ENCODE results near the gene PPP3CA.

The PPP3CA gene

GRCh38 chr4:101081695-101082369, 265.5 kb downstream of the PPP3CA start:
- H3K27ac Mint-ChIP-seq = no peak overlapping the region
- no peaks in the 10 kb centered on the region for H3K27me3 Mint-ChIP-seq
- H3K9me3 Mint-ChIP-seq = no peaks in the 10 kb centered on the region
- H3K4me3 Mint-ChIP-seq = no peak overlapping the region
- peaks cover 30% of the 10 kb centered on the region for H3K36me3 Mint-ChIP-seq
- no peaks in the 10 kb centered on the region for H3K4me1 Mint-ChIP-seq

- H3K4me1 Mint-ChIP-seq = no peaks in the 10 kb centered on the region
- no peak overlapping the region for H3K4me3 Mint-ChIP-seq
- H3K36me3 Mint-ChIP-seq = peaks cover 30% of the 10 kb centered on the region
- H3K9me3 Mint-ChIP-seq = no peaks in the 10 kb centered on the region
- H3K27me3 Mint-ChIP-seq = no peaks in the 10 kb centered on the region
- H3K27ac Mint-ChIP-seq = no peak overlapping the region
Observed at GRCh38 chr4:101081166-101081565, 266.2 kb downstream of the PPP3CA start.

- Mint-ChIP-seq H3K36me3 (peaks cover 29% of the 10 kb centered on the region), H3K27ac (no peak overlapping the region), H3K4me1 (peaks cover 6% of the 10 kb centered on the region)
Observed at GRCh38 chr4:101078950-101079349, 268.4 kb downstream of the PPP3CA start.

GRCh38 chr4:101076032-101076431, 271.3 kb downstream of the PPP3CA start:
- no peak overlapping the region for H3K4me3 Mint-ChIP-seq
- no peak overlapping the region for H3K27ac Mint-ChIP-seq
- no peaks in the 10 kb centered on the region for H3K27me3 Mint-ChIP-seq
- peaks cover 12% of the 10 kb centered on the region for H3K36me3 Mint-ChIP-seq
- no peaks in the 10 kb centered on the region for H3K9me3 Mint-ChIP-seq
- H3K4me1 Mint-ChIP-seq = peaks cover 6% of the 10 kb centered on the region

More at GRCh38 chr4:101078950-101079349, 268.4 kb downstream of the PPP3CA start:
- H3K9me3 Mint-ChIP-seq = no peaks in the 10 kb centered on the region
- no peak overlapping the region for H3K4me3 Mint-ChIP-seq
- no peaks in the 10 kb centered on the region for H3K27me3 Mint-ChIP-seq

GRCh38 chr4:101075536-101075935, 271.8 kb downstream of the PPP3CA start:
- H3K36me3 Mint-ChIP-seq = peaks cover 10% of the 10 kb centered on the region
- no peak overlapping the region for H3K27ac Mint-ChIP-seq
- H3K27me3 Mint-ChIP-seq = no peaks in the 10 kb centered on the region
- H3K9me3 Mint-ChIP-seq = no peaks in the 10 kb centered on the region
- H3K4me1 Mint-ChIP-seq = peaks cover 6% of the 10 kb centered on the region
- H3K4me3 Mint-ChIP-seq = no peak overlapping the region

- H3K4me3 Mint-ChIP-seq = no peak overlapping the region
- no peaks in the 10 kb centered on the region for H3K27me3 Mint-ChIP-seq
- H3K9me3 Mint-ChIP-seq = no peaks in the 10 kb centered on the region
- H3K4me1 Mint-ChIP-seq = peaks cover 6% of the 10 kb centered on the region
- no peak overlapping the region for H3K27ac Mint-ChIP-seq
- H3K36me3 Mint-ChIP-seq = peaks cover 11% of the 10 kb centered on the region
Observed at GRCh38 chr4:101074326-101074725, 273.0 kb downstream of the PPP3CA start.

- Mint-ChIP-seq H3K9me3 (no peaks in the 10 kb centered on the region), H3K27ac (no peak overlapping the region), H3K27me3 (no peaks in the 10 kb centered on the region), H3K36me3 (peaks cover 13% of the 10 kb centered on the region), H3K4me3 (no peak overlapping the region), H3K4me1 (peaks cover 6% of the 10 kb centered on the region)
Observed at GRCh38 chr4:101071241-101071640, 276.1 kb downstream of the PPP3CA start.

- Mint-ChIP-seq H3K27me3 (no peaks in the 10 kb centered on the region), H3K36me3 (peaks cover 8% of the 10 kb centered on the region), H3K27ac (no peak overlapping the region), H3K4me3 (no peak overlapping the region), H3K9me3 (no peaks in the 10 kb centered on the region), H3K4me1 (no peaks in the 10 kb centered on the region)
Observed at GRCh38 chr4:101068115-101068514, 279.2 kb downstream of the PPP3CA start.

- no peak overlapping the region for H3K4me3 Mint-ChIP-seq
- H3K9me3 Mint-ChIP-seq = no peaks in the 10 kb centered on the region
- H3K27me3 Mint-ChIP-seq = no peaks in the 10 kb centered on the region
- H3K4me1 Mint-ChIP-seq = no peaks in the 10 kb centered on the region
- peaks cover 8% of the 10 kb centered on the region for H3K36me3 Mint-ChIP-seq
- H3K27ac Mint-ChIP-seq = no peak overlapping the region
Observed at GRCh38 chr4:101067383-101067782, 279.9 kb downstream of the PPP3CA start.

- Mint-ChIP-seq H3K27ac (no peak overlapping the region), H3K9me3 (no peaks in the 10 kb centered on the region)
Observed at GRCh38 chr4:101066626-101067170, 280.6 kb downstream of the PPP3CA start.

GRCh38 chr4:101065935-101066485, 281.3 kb downstream of the PPP3CA start:
- no peaks in the 10 kb centered on the region for H3K27me3 Mint-ChIP-seq
- H3K4me1 Mint-ChIP-seq = no peaks in the 10 kb centered on the region
- peaks cover 7% of the 10 kb centered on the region for H3K36me3 Mint-ChIP-seq
- H3K4me3 Mint-ChIP-seq = no peak overlapping the region
- H3K27ac Mint-ChIP-seq = no peak overlapping the region
- H3K9me3 Mint-ChIP-seq = no peaks in the 10 kb centered on the region

More at GRCh38 chr4:101066626-101067170, 280.6 kb downstream of the PPP3CA start:
- Mint-ChIP-seq H3K36me3 (peaks cover 7% of the 10 kb centered on the region), H3K4me1 (no peaks in the 10 kb centered on the region), H3K27me3 (no peaks in the 10 kb centered on the region), H3K4me3 (no peak overlapping the region)

GRCh38 chr4:101065346-101065745, 282.0 kb downstream of the PPP3CA start:
- Mint-ChIP-seq H3K9me3 (no peaks in the 10 kb centered on the region), H3K36me3 (peaks cover 7% of the 10 kb centered on the region), H3K4me3 (no peak overlapping the region), H3K27me3 (no peaks in the 10 kb centered on the region), H3K27ac (no peak overlapping the region), H3K4me1 (no peaks in the 10 kb centered on the region)

- H3K4me3 Mint-ChIP-seq = no peak overlapping the region
- no peaks in the 10 kb centered on the region for H3K9me3 Mint-ChIP-seq
- no peaks in the 10 kb centered on the region for H3K4me1 Mint-ChIP-seq
- peaks cover 4% of the 10 kb centered on the region for H3K36me3 Mint-ChIP-seq
- H3K27ac Mint-ChIP-seq = no peak overlapping the region
- no peaks in the 10 kb centered on the region for H3K27me3 Mint-ChIP-seq
Observed at GRCh38 chr4:101064541-101065180, 282.7 kb downstream of the PPP3CA start.

GRCh38 chr4:101055392-101055791, 291.9 kb downstream of the PPP3CA start:
- H3K27ac Mint-ChIP-seq = no peak overlapping the region
- no peaks in the 10 kb centered on the region for H3K27me3 Mint-ChIP-seq
- H3K36me3 Mint-ChIP-seq = peaks cover 7% of the 10 kb centered on the region
- no peaks in the 10 kb centered on the region for H3K4me1 Mint-ChIP-seq
- H3K9me3 Mint-ChIP-seq = no peaks in the 10 kb centered on the region
- no peak overlapping the region for H3K4me3 Mint-ChIP-seq

- H3K9me3 Mint-ChIP-seq = no peaks in the 10 kb centered on the region
- H3K4me1 Mint-ChIP-seq = no peaks in the 10 kb centered on the region
- peaks cover 10% of the 10 kb centered on the region for H3K36me3 Mint-ChIP-seq
- H3K27ac Mint-ChIP-seq = no peak overlapping the region
- no peaks in the 10 kb centered on the region for H3K27me3 Mint-ChIP-seq
- no peak overlapping the region for H3K4me3 Mint-ChIP-seq
Observed at GRCh38 chr4:101050837-101051205, 296.5 kb downstream of the PPP3CA start.
